GM12864 (cell line): ENCODE results near the gene MST1.

Experiments used
- DNase-seq: peaks from one replicate; pipeline ENCODE4 v3.0.0-alpha.2; 2011; ENCODE audit warnings: low read depth
- H3K4me3 ChIP-seq: 2 replicates; pipeline ENCODE4 v1.5.1; 2011; ENCODE audit warnings: mild to moderate bottlenecking, low read depth, low read length, control low read depth
- TF ChIP-seq, protein P1 (sequence below): IDR thresholded peaks from 2 replicates; pipeline ENCODE4 v1.5.1; 2011; ENCODE audit warnings: low read depth, mild to moderate bottlenecking, moderate library complexity, low read length, control low read depth, inconsistent platforms; ENCODE audit errors: missing control alignments

MST1 gene

GRCh38 chr3:49662720-49663413 lies 26.4 kb downstream of the MST1 start:
- no peak overlapping the region for H3K4me3 ChIP-seq
- TF ChIP-seq, protein P1, sequence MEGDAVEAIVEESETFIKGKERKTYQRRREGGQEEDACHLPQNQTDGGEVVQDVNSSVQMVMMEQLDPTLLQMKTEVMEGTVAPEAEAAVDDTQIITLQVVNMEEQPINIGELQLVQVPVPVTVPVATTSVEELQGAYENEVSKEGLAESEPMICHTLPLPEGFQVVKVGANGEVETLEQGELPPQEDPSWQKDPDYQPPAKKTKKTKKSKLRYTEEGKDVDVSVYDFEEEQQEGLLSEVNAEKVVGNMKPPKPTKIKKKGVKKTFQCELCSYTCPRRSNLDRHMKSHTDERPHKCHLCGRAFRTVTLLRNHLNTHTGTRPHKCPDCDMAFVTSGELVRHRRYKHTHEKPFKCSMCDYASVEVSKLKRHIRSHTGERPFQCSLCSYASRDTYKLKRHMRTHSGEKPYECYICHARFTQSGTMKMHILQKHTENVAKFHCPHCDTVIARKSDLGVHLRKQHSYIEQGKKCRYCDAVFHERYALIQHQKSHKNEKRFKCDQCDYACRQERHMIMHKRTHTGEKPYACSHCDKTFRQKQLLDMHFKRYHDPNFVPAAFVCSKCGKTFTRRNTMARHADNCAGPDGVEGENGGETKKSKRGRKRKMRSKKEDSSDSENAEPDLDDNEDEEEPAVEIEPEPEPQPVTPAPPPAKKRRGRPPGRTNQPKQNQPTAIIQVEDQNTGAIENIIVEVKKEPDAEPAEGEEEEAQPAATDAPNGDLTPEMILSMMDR, result no peak
- no peak for DNase-seq

- TF ChIP-seq, protein P1, result no peak
- DNase-seq, result no peak
- H3K4me3 ChIP-seq, result no peak overlapping the region
These were observed 27.3 kb downstream of the MST1 start for GRCh38 chr3:49662021-49662420.

- no peak for DNase-seq
- TF ChIP-seq, protein P1, result no peak
- H3K4me3 ChIP-seq, result no peak overlapping the region
These were observed 28.0 kb downstream of the MST1 start for GRCh38 chr3:49661281-49661680.

DNA sequence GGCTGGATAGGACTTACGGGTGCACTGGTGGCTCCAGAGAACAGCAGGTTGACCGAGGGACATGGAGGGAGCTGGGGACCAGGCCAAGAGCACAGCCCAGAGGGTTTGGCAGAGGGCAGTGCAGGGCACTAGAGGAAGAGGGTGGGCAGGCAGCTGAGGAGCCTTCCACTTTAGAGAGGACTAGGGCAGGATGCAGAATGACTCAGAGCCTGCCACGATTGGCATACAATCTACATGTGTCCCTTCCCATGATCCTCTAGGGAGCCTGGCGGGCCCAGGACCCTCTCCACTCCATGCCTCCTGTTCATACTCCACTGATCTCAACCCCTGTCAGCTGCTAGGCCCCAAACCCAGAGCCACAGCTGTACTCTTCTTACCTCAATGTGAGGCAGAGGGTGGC lies 29.5 kb downstream of the MST1 start:
- no peak for DNase-seq
- no peak overlapping the region for H3K4me3 ChIP-seq
- TF ChIP-seq, protein P1, result no peak

- no peak overlapping the region for H3K4me3 ChIP-seq
- no peak for DNase-seq
- TF ChIP-seq, protein P1, result no peak
These were observed 30.6 kb downstream of the MST1 start for GRCh38 chr3:49658711-49659110.

- H3K4me3 ChIP-seq, result no peak overlapping the region
- no peak for DNase-seq
- TF ChIP-seq, protein P1, result no peak
These were observed 31.9 kb downstream of the MST1 start for GRCh38 chr3:49657208-49657915.
